ENCODE measurements around the gene TBC1D22A.

DNA sequence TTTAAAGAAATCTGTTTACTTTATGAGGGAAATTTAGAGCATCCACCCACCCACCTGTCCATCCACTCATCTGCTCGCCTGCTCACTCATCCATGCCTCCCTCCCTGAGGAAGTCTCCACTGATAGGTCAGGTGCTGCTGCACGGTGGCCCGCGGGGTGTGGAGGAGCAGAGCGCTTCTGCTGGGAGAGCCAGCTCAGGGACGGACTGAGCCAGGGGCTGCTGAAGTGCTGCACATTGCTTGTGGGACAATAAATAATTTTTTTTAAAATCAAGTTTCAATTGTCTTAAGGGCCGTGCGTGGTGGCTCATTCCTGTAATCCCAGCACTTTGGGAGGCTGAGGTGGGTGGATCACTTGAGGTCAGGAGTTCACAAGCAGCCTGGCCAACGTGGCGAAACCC is 148.9 kb downstream of the TBC1D22A start:
- TF ChIP-seq, protein P1, sequence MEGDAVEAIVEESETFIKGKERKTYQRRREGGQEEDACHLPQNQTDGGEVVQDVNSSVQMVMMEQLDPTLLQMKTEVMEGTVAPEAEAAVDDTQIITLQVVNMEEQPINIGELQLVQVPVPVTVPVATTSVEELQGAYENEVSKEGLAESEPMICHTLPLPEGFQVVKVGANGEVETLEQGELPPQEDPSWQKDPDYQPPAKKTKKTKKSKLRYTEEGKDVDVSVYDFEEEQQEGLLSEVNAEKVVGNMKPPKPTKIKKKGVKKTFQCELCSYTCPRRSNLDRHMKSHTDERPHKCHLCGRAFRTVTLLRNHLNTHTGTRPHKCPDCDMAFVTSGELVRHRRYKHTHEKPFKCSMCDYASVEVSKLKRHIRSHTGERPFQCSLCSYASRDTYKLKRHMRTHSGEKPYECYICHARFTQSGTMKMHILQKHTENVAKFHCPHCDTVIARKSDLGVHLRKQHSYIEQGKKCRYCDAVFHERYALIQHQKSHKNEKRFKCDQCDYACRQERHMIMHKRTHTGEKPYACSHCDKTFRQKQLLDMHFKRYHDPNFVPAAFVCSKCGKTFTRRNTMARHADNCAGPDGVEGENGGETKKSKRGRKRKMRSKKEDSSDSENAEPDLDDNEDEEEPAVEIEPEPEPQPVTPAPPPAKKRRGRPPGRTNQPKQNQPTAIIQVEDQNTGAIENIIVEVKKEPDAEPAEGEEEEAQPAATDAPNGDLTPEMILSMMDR (IDR thresholded peaks at IDR 0.05), result no peak
- TF ChIP-seq POLR2A (IDR thresholded peaks at IDR 0.05), result no peak

Measured in right lobe of liver (tissue), 4 donors.